Measurements from ENCODE around the gene UBE2D3.
"Not testable (repeated sequence)": the region's sequence is repeated elsewhere in the genome, so short reads cannot be mapped to it uniquely, and the experiment has no call there.

Gene UBE2D3

GRCh38 chr4:102829803-102830202, 2.5 kb upstream of the UBE2D3 start:
- DNase-seq (ENCODE audit: low read depth in 2 of 2): no peak

GRCh38 chr4:102828497-102828808, 1.1 kb upstream of the UBE2D3 start:
- DNase-seq (ENCODE audit: low read depth in 2 of 2): no peak

GRCh38 chr4:102827674-102828496, 534 bp upstream of the UBE2D3 start:
- peak; percentile 95 to 97 for DNase-seq (ENCODE audit: low read depth in 2 of 2)

GRCh38 chr4:102826105-102826889, 1.1 kb downstream of the UBE2D3 start:
- DNase-seq (ENCODE audit: low read depth in 2 of 2): no peak

- no peak for DNase-seq (ENCODE audit: low read depth in 2 of 2)
These were observed 1.9 kb downstream of the UBE2D3 start for GRCh38 chr4:102825261-102826091.

- no peak for DNase-seq (ENCODE audit: low read depth in 2 of 2)
These were observed 3.0 kb downstream of the UBE2D3 start for GRCh38 chr4:102824398-102824797.

GRCh38 chr4:102823897-102824296, 3.5 kb downstream of the UBE2D3 start:
- no peak for DNase-seq (ENCODE audit: low read depth in 2 of 2)

GRCh38 chr4:102823464-102823863, 3.9 kb downstream of the UBE2D3 start:
- DNase-seq (ENCODE audit: low read depth in 2 of 2): no peak

GRCh38 chr4:102819588-102820365, 7.6 kb downstream of the UBE2D3 start:
- no peak for DNase-seq (ENCODE audit: low read depth in 2 of 2)

GRCh38 chr4:102819100-102819499, 8.3 kb downstream of the UBE2D3 start:
- DNase-seq (ENCODE audit: low read depth in 2 of 2): not testable (repeated sequence)

- no peak for DNase-seq (ENCODE audit: low read depth in 2 of 2)
These were observed 9.6 kb downstream of the UBE2D3 start for GRCh38 chr4:102817613-102818268.

- no peak for DNase-seq (ENCODE audit: low read depth in 2 of 2)
These were observed 10.2 kb downstream of the UBE2D3 start for GRCh38 chr4:102817021-102817605.

- DNase-seq (ENCODE audit: low read depth in 2 of 2): no peak
These were observed 11.4 kb downstream of the UBE2D3 start for GRCh38 chr4:102815981-102816380.

GRCh38 chr4:102809691-102810090, 17.7 kb downstream of the UBE2D3 start:
- no peak for DNase-seq (ENCODE audit: low read depth in 2 of 2)

- DNase-seq (ENCODE audit: low read depth in 2 of 2): no peak
These were observed 18.2 kb downstream of the UBE2D3 start for GRCh38 chr4:102809190-102809589.

GRCh38 chr4:102808009-102808408, 19.3 kb downstream of the UBE2D3 start:
- DNase-seq (ENCODE audit: low read depth in 2 of 2): no peak

- DNase-seq (ENCODE audit: low read depth in 2 of 2): no peak
These were observed 20.0 kb downstream of the UBE2D3 start for GRCh38 chr4:102807345-102807744.

GRCh38 chr4:102799816-102800215, 27.5 kb downstream of the UBE2D3 start:
- no peak for DNase-seq (ENCODE audit: low read depth in 2 of 2)

- no peak for DNase-seq (ENCODE audit: low read depth in 2 of 2)
These were observed 32.4 kb downstream of the UBE2D3 start for GRCh38 chr4:102794999-102795398.

GRCh38 chr4:102792361-102792936, 34.9 kb downstream of the UBE2D3 start:
- DNase-seq (ENCODE audit: low read depth in 2 of 2): no peak

Measured in stimulated activated CD4-positive, alpha-beta T cell treated with anti-CD3 and anti-CD28 coated beads, Interleukin-1b, Interleukin-23, amount 100 ng/mL, for 4 hours (primary cell).